OCI-M2 (cell line): ENCODE data around the gene UMODL1.

Source experiments
- DNase-seq: peaks from one replicate; lab custom pipeline; 2025; ENCODE audit not compliant: unreplicated experiment; lab: John Stamatoyannopoulos, UW

The UMODL1 gene

DNA sequence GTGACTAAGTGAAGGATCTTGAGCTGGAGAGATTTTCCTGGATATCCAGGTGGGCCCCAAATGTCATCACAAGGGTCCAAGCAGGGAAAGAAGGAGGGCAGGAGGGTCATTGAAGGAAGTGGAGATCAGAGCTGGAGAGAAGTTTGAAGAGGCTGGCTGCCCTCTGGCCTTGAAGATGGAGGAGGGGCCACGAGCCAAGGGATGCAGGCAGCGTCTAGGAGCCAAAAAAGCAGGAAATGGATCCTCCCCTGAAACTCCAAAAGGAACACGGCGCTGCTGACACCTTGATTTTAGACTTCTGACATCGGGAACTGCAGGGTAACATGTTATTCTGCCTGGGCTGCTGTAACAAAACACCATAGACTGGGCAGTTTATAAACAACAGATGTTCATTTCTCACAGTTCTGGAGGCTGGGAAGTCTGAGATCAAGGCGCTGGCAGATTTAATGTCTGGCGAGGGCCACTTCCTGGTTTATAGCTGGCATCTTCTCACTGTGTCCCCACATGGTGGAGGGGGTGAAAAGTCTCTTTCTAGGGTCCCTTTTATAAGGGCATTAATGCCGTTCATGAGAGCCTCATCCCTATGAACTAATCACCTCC is 32.2 kb upstream of the UMODL1 start:
- DNase-seq: no peak

DNA sequence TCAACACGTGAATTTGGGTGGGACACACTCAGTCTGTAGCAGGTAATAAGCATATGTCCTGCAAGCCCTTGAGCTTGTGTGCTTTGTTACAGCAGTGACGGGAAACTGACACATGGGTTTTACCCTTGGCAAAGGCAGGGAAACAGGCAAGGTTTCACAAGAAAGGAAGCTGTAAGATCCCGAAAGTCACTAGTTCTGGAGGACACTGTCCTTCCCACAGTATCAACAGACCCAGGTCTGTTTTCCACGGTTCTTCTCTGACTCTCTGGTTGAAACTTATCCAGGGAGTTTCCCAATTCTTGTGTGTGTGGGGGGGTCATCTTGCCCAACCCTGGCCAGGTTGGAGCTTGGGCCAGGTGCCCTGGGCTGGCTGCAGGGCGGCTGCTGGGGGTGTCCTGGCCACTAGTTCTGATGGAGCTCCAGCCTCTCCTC is 31.6 kb upstream of the UMODL1 start:
- DNase-seq: no peak

DNA sequence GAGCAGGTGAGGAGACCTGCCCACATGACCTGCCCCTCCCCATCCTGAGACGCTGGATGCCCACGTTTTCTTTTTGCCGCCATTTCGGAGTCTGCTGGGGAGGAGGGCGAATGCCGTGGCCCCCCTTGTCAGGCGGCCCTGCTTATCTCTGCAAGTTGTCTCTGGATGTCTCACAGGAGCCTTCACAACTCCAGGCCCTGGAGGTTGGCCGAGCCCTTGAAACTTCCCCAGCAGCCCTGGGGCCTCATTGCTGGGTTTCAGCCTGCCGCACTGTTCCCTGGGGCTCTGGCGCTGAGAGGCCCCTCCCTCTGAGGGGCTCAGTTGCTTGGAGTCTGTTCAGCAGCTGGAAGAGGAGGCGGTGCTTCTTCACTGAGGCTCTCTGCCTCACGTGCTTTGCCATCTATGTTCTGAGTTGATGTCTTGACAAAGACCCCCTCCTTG is 31.2 kb upstream of the UMODL1 start:
- no peak for DNase-seq

DNA sequence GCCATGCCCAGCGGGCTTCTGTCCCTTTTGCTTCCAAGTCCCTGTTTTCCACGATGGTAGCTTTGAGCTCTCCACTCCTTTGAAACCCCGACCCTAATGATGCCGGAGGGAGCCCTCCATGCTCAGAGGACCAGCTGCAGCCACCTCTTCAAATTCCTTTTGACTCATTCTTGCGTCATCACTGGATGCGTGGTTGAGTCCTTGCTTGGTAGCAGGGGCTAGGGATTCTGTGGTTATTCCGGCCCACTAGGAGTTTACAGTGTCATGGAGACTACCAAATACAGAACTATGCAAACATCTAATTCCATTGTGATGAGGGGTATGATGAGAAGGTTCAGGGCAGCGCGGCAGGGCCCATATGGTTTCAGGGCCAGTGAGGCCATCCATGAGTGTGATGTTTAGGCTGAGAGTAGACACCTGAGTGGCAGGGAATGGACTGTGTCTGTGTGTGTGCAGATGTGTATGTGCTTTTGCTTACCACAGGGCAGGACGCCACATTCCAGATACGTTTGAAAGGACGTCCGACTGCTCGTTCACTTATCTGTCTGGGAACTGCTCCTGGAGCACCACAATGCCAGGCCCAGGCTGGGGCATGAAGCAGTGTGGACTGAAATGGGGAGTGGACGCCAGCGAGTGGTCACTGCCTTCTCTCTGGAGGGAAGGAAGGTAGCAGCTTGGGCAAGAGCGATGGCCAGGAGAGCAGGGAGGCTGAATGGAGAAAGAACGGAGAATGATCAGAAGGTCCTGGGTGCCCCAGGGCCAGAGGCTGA is 30.5 kb upstream of the UMODL1 start:
- DNase-seq: no peak

DNA sequence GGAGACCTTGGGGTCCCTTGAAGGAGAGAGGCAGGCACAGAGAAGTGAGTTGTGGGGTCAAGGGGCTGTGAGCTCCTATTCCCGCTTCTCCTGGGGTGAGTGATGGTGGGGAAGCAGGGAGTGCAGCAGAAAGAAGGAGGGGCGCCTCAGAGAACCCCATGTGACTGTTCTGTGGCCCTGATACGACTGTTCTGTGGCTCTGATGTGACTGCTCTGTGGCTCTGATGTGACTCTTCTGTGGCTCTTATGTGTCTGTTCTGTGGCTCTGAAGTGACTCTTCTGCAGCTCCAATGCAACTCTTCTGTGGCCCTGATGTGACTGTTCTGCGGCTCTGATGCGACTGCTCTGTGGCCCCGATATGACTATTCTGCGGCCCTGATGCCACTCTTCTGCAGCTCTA is 29.9 kb upstream of the UMODL1 start:
- DNase-seq: no peak

DNA sequence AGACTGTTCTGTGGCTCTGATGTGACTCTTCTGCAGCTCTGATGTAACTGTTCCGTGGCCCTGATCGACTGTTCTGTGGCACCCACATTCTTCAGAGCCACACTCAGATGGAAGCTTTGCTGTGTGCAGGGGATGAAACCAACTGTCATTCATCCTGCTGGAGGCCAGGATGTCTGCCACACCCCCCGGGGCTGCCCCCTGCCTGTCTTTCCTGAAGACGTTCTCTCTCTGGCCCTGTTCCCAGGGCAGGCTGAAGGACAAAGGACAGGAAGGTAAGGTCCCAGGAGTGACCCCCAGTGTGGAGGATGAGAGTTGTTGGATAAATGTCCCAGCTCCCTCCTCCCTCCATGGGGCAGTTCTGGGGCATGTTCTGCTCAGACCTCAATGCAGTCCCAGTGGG is 29.4 kb upstream of the UMODL1 start:
- DNase-seq: no peak

DNA sequence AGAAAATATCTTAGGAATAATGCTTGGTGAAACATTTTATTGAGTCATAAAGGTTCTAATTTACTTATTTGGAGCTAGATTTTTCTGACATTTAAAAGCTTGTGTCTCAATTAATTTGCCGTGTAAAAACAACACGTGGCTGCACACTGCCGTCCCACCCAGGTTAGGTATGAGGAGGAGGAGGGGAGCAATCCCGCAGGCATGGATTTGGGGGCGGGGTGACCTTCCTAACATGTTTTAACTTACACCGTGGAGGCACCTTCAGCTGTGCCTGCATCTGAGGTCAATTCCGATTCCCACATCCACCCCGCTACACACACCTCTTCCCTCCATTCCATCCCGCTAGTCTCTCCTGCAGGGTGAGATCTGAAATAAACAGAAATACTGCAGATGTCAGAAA is 28.5 kb upstream of the UMODL1 start:
- DNase-seq: no peak

DNA sequence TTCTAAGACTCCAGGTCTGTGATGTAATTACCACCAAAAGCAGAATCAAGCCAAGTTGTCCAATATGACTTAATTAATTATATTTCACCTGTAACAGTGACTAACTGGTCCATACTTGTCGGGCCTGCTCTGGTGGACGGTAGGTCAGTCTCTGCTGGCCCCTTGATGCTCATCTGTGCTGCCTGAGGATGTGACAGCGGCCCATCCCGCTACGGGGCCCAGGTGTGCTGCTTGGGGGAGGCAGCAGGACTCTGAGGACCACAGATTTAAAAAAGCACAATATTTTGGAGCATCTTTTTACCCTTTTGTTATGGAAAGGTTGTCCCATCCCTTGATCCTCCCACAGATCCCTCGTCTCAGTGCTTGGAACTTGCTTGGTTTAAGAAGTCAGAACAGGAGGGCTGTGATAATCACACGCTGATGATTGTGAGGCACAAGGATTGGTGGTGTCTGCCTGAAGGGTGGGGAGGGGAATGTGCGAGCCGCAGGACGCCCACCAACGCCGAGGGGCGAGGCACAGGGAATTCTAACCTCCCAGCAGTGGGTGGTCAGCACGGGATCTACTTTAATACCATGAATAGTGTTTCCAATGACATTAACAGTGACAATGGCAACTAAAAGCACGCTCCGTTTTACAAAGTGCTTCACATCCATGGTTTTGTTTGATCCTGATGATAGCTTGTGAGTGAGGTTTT is 27.8 kb upstream of the UMODL1 start:
- DNase-seq: no peak

DNA sequence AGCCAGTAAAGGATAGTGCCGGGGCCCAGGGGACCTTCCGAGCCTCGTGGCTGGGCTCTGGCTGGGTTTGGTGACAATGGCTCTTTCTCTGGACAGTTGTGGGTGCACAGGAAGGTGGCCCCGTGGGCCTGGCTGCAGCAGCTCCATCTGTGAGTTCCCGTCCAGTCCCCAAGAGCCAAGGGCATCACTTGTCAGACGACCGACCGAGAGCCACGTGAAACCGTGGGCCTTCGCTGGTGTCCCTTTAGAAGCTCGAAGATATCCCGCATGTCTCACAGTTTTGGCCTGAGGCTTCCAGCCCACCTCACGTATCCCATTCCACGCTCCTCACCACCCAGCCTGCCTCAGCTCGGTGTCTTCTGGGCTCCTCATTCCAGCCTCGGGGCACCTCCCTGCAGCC is 27.2 kb upstream of the UMODL1 start:
- DNase-seq: no peak

DNA sequence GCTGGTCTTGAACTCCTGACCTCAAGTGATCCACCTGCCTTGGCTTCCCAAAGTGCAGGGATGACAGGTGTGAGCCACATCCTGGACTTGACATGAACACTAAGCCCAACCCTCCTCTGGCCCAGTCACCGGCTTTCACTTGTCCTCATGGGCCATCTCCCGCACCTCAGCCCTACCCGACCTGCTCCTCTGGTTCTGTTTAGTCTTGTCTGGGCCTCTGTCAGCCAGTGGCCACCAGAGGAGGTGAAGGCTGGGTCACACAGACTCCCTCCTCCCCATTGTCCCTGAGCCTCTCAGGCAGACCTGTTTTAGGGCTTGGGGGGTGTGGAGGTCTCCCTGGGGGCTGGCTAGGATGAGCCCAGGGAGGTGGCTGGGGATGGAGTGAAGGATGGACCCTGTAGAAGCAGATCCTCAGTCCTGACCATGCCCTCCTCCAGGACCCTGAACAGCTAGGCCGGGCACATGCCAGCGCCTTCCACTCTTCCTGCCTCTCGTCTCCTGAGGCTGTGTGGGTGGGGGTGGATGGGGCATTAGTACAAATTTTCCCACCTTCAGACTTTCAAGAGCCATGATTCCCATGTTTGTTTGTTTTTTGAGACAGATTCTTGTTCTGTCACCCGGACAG is 26.1 kb upstream of the UMODL1 start:
- no peak for DNase-seq

DNA sequence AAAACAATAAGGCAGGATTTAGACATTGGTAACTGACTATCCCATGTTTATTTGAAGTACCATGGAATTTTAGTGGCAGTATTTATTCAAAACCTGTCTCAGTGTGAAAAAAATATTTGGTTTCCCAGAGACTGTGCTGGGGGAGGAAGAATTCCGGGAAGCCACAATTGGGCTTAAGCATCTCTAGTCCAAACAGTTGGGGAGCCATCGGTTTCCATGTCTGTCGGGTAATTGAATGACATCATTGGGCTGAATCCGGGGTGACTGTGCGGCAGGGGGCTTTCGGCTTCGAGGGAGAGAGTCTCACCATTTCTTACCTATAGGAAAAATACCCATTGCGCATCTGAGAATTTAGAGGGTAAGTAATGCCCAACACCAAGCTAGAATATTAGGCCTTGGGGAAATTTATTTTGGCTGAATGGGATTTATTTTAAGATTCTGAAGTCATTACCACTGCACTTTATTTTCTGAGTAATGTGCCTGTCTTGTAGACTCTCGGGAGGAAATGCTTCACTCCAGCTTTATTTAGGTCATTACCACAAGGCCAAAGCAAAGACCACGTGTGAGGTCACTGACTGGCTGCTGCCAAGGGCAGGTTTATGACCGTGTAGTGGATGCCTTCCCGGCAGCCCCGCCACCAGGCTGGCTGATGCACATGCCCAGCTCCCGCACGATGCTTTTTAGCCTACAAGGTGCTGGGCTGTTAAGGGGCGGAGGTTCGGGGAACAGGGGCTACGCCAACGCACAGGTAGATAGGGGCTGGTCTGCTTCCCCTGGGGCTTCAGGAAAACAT is 23.1 kb upstream of the UMODL1 start:
- DNase-seq: no peak

DNA sequence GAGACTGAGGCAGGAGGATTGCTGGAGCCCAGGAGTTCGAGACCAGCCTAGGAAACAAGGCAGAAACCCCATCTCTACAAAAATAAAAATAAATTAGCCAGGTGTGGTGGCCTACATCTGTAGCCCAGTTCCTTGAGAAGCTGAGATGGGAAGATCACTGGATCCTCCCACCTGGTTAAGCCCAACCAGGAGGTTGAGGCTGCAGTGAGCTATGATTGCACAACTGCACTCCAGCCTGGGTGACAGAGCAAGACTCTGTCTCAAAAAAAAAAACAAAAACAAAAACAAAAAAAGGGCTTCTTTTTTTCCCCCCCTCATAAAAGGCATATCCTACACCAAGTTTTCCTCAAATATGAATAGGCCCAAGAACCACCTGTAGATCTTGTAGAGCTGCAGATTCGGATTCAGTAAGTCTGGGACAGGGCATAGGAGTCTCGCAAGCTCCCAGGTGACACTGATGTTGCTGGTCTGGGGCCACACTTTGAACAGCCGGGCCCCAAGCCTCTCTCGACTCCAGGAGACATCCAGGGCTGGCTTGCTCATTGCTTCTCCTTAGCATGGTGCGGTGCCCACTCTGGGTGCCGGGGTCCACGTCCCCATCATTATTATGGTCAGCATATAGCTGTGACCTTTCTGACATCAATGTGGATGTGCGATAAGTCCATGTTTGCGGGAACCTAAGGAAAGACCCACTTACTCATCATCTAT is 22.1 kb upstream of the UMODL1 start:
- DNase-seq: no peak

DNA sequence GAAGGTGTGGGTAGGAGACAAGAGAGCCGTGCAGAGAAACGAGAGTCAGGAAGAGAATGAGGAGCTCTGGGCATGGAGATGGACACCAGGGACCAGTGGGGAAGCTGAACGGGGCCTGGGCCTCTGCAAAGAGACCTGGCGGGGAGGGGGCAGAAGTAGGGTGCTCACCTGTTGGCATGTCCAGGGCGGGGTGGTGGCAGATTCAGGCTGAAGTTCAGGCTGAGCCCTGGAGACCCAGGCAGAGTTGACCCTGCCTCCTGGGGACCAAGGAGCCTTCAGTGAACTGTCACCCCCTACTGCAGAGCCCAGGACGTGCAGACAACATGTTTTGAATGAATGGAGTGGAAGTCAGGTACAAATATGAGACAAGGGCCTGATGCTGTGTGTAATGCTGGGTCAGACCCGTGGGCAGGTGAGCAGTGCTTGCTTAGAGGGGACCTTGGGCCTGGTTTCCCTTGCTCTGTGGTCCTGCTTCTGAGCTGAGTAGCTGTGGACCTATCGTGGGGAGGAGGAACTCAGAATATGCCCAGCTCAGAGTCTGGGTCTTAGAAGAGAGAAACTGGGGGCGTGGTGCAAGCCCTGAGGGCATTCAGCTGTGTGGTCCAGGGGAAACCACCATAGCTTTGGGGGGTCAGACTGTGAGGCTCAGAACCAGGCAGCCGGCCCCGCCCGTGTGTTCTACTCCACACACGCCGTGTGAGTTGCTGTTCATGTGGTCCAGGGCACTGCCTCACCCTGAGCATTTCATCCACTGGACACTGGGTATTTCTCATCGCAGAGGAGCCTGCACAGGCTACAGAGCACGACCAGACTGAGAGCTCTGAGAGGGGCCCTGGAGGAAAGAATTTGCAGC is 21.3 kb upstream of the UMODL1 start:
- no peak for DNase-seq

DNA sequence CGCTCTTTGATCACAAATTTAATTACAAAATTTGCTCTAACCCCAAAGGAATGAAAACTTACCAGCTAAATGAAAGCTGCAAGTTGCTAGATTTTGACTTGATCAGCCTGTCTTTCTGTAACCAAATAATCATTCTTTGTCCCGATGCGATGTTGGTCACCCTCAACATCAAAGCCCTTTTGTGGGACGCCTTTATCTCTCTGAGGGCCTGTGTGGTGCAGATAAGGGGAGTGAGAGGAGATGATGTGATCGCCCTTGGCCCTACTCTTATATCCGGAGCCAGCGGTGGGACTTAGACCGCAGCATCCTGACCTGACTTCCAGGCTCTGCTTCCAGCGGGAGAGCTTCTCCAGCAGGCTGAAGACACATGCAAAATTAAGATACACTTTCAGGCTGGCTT is 19.3 kb upstream of the UMODL1 start:
- DNase-seq: peak; percentile 93

DNA sequence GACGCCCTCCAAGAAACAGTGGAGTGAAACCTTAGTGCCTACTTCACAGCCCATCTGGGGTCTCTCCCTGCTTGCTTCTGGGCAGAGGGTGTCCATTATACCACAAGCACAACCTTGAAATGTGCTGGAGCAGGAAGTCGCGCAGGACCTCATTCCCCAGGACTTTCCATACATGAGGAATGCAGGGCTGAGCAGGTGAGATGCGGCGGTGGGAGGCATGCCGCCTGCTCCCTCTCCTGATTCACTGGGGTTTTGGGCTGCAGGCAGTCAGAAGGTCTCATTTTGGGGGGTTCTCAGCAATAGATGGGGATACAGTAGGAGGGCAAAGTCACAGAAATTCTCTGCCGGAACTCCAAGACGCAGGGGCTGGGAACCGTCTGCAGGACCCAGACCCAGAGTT is 15.7 kb upstream of the UMODL1 start:
- DNase-seq: no peak

DNA sequence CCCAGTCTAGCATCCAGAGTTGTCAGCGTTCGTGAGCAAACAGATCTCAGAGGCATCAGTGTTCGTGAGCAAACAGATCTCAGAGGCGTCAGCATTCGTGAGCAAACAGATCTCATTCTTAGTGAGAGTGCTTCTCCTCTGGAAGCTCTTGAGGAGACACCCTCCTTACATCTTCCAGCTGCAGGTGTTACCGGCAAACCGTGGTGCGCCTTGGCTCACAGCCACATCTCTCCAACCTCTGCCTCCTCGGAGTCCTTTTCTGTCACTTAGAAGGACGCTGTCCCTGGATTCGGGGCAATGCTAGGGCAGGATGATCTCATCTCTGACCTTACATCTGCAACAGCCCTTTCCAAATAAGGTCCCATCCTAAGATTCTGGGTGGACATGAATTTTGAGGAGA is 14.6 kb upstream of the UMODL1 start:
- DNase-seq: no peak

DNA sequence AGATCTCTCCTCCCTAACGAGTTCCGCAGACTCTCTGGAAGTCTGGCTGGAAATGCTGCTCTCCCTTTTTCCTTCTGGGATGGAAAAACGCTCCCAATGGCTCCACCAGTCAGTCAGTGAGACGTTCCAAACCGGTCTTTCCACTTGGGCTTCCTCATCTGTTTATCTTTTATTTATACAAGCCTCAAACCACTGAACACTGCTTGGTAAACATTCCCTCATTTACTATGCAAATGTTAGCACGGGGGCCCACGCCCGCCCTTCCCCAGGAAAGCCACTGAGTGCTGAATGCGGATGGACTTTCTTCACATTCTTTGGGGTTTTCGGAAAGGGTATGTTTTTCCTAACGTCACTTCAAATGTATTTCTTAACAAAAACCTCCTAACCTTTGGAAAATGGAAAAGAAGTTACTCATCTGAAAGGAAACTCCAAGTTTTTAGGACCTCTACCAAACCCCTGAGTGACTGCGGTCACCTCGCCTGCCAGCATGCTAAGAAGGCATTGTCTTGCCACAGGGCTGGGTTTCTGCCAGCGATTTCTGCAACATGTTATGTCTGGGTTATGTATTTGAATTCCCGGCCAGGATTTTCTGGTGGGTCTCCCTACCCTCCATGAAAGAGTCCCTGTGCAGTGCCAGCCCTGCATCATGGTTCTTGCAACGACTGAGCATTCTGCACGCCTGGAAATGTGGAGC is 14.0 kb upstream of the UMODL1 start:
- no peak for DNase-seq

DNA sequence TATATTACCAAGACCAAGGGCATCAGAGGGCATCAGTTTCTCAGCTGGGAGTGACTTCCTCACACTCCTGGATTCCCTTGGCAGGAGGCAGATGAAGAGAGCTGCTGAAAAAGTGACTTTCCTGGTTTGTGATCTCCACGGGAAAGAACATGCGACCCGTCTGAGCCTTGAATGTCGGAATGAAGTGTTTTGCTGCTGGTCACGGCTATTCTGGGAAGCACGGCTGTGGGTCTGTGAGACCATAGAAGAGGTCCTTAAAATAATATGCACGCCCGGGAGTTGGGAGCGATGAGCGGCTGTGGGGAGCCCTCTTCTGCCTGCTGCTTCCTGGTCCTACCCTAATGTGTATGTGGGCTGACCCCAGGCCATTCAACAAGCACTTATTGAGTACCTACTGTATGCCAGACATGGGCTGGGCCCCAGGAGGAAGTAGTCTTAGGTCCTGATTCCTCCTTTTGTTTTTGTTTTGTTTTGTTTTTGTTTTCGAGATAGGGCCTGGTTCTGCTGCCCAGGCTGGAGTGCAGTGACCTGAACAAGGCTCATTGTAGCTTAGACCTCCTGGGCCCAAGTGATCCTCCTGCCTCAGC is 13.2 kb upstream of the UMODL1 start:
- DNase-seq: no peak
